Suprapubic skin (tissue), 4 donors: ENCODE results near the gene CHD9. TPM values are rescaled to one million over a fixed set of nuclear protein-coding genes. Genes with fewer than 3 reads are reported as not detected.

ENCODE experiments used
- DNase-seq, 2 donors: peaks; one replicate each; pipeline ENCODE4 v3.0.0-alpha.2; 2019; ENCODE audit warnings: low spot score in 2 of 2
- H3K27ac ChIP-seq: fragments of 200-600 bp; sonication (generic); one replicate; pipeline ENCODE4 v1.5.1; 2019
- H3K27me3 ChIP-seq: fragments of 200-600 bp; sonication (generic); one replicate; pipeline ENCODE4 v1.5.1; 2019
- H3K36me3 ChIP-seq: fragments of 200-600 bp; sonication (generic); one replicate; pipeline ENCODE4 v1.5.1; 2019
- H3K4me1 ChIP-seq: fragments of 200-600 bp; sonication (generic); one replicate; pipeline ENCODE4 v1.5.1; 2019
- H3K4me3 ChIP-seq: fragments of 200-600 bp; sonication (generic); one replicate; pipeline ENCODE4 v1.5.1; 2019; ENCODE audit warnings: mild to moderate bottlenecking
- H3K9me3 ChIP-seq: fragments of 200-600 bp; sonication (generic); one replicate; pipeline ENCODE4 v1.5.1; 2019
- EP300 ChIP-seq: sonication (generic); formaldehyde crosslinking; IDR thresholded peaks from one replicate; pipeline ENCODE4 v1.6.1; 2017; ENCODE audit warnings: antibody characterized with exemption
- POLR2A ChIP-seq, 2 donors: fragments of 450-650 bp; IDR thresholded peaks; one replicate each; pipeline ENCODE4 v1.6.1; 2017; ENCODE audit warnings: antibody characterized with exemption in 2 of 2, mild to moderate bottlenecking in 2 of 2, moderate library complexity in 2 of 2
- POLR2AphosphoS5 ChIP-seq, 3 donors: sonication (generic); formaldehyde crosslinking; IDR thresholded peaks; one replicate each; pipeline ENCODE4 v1.6.1; 2017; ENCODE audit warnings: antibody characterized with exemption in 3 of 3
- WGBS: methylation state at CpG from one replicate; pipeline ENCODE4 v1.1.5; 2018; 5-methylcytosine and 5-hydroxymethylcytosine counted together
- total RNA-seq, 4 donors: library from RNA; depleted of rRNA; stranded (reverse); fragments of >200 nt; gene quantifications; one replicate each; pipeline ENCODE4 v1.1.0, GENCODE V29; 2016
- TF ChIP-seq, protein P1 (sequence below), 2 donors: fragments of 200-600 bp in 1 of 2; fragments of 450-650 bp in 1 of 2; sonication (generic) in 1 of 2; IDR thresholded peaks; one replicate each; pipeline ENCODE4 v1.5.1; 2016 to 2019; ENCODE audit warnings: antibody characterized with exemption in 2 of 2, mild to moderate bottlenecking in 1 of 2, moderate library complexity in 1 of 2

CHD9 gene
- total RNA-seq, 4 donors from 2014 or later, result 56.6 to 129 (median 70.4) TPM

DNA sequence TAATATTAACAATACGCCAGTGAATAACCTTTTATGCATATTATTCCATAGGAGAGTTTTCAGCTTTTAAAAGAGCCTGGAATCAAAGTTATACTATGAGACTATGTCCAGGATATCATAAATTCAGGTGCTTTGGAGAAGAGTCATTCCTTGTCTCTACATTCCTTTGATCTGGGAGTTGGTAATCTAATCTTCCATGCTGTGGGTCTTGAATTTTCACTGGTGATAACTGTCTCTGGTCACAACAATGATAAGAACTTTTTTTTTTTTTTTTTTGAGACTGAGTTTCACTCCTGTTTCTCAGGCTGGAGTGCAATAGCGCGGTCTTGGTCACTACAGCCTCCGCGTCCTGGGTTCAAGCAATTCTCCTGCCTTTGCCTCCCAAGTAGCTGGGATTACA lies 50.8 kb downstream of the CHD9 start:
- H3K27ac ChIP-seq, result no peak overlapping the region
- DNase-seq, result no peak
- H3K27me3 ChIP-seq, result no peaks in the 10 kb centered on the region
- H3K4me1 ChIP-seq, result peaks cover 14% of the 10 kb centered on the region
- no peaks in the 10 kb centered on the region for H3K9me3 ChIP-seq
- no peak for TF ChIP-seq EP300
- TF ChIP-seq POLR2AphosphoS5 (IDR thresholded peaks at IDR 0.05), result no peak
- TF ChIP-seq, protein P1, sequence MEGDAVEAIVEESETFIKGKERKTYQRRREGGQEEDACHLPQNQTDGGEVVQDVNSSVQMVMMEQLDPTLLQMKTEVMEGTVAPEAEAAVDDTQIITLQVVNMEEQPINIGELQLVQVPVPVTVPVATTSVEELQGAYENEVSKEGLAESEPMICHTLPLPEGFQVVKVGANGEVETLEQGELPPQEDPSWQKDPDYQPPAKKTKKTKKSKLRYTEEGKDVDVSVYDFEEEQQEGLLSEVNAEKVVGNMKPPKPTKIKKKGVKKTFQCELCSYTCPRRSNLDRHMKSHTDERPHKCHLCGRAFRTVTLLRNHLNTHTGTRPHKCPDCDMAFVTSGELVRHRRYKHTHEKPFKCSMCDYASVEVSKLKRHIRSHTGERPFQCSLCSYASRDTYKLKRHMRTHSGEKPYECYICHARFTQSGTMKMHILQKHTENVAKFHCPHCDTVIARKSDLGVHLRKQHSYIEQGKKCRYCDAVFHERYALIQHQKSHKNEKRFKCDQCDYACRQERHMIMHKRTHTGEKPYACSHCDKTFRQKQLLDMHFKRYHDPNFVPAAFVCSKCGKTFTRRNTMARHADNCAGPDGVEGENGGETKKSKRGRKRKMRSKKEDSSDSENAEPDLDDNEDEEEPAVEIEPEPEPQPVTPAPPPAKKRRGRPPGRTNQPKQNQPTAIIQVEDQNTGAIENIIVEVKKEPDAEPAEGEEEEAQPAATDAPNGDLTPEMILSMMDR (IDR thresholded peaks at IDR 0.05), result no peak
- no peak for TF ChIP-seq POLR2A (IDR thresholded peaks at IDR 0.05)
- no peaks in the 10 kb centered on the region for H3K36me3 ChIP-seq
- WGBS, result 96% methylated on average over 5 of the region's 5 CpGs
- H3K4me3 ChIP-seq, result no peak overlapping the region

DNA sequence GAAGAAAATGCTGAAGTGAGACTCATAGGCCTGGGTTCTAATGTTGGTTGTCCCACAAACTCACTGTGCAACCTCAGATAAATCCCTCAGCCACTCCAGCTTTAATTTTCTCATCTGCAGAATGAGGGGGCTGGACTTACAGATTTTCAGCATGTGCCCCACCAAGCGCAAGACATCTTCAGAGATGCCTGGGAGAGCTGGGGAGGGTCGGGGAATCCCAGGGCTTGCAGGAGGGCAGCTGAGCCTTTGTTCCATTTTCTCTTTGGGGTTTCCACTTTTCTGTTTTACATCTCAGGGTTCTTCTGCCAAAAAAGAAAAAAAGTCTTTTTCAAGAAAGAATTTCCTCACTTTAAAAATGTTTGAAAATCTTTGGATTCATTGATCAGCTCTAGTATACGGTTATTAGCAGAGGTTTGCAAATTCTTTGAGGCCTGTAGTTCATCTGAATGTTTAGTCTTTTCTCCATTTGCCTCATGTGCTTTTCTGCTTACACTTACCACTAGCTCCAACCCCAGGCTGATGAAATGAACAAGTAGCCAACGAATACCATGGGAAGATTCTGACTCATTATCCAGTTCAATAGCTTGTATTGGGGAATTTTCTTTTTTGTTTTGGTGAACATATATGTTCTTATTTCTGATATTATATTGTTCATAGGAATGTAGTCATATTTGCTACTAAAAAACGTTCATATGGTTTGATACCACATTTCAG lies 56.4 kb downstream of the CHD9 start:
- DNase-seq, result no peak
- WGBS, result 58% methylated on average over 5 of the region's 5 CpGs
- H3K4me3 ChIP-seq, result no peak overlapping the region
- no peak overlapping the region for H3K27ac ChIP-seq
- TF ChIP-seq, protein P1 (IDR thresholded peaks at IDR 0.05), result no peak
- TF ChIP-seq POLR2A (IDR thresholded peaks at IDR 0.05), result no peak
- no peak for TF ChIP-seq EP300
- no peak for TF ChIP-seq POLR2AphosphoS5 (IDR thresholded peaks at IDR 0.05)
- H3K36me3 ChIP-seq, result no peaks in the 10 kb centered on the region
- H3K4me1 ChIP-seq, result peaks cover 21% of the 10 kb centered on the region
- no peaks in the 10 kb centered on the region for H3K27me3 ChIP-seq
- no peaks in the 10 kb centered on the region for H3K9me3 ChIP-seq

DNA sequence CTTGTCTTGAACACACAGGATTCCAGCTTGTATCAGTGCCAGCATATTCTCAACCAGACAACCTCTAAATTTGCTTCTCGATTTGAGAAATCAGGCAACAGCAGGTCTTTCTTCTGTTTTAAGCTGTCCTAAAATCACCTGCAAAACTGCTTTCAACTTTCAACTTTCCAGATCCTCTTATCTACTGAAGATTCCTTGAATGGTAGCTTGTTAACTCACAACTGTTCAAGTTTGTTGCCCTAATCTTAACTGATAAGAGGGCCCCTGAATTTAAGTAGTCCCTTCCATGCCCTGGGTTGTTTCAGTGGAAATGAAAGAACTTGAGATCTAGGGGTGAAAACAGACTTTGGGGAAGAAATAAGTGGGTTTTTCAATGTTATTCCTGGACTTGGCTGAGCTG lies 57.2 kb downstream of the CHD9 start:
- Histone ChIP-seq H3K27ac (no peak overlapping the region), H3K4me3 (no peak overlapping the region), H3K36me3 (no peaks in the 10 kb centered on the region), H3K27me3 (no peaks in the 10 kb centered on the region), H3K9me3 (no peaks in the 10 kb centered on the region), H3K4me1 (peaks cover 21% of the 10 kb centered on the region)
- 19% methylated on average over 1 of the region's 1 CpG for whole genome bisulfite sequencing
- TF ChIP-seq POLR2A (IDR thresholded peaks at IDR 0.05) (no peak), POLR2AphosphoS5 (IDR thresholded peaks at IDR 0.05) (no peak), EP300 (no peak)
- TF ChIP-seq, protein P1 (IDR thresholded peaks at IDR 0.05), result no peak
- no peak for DNase-seq

- WGBS, result 79% methylated on average over 2 of the region's 2 CpGs
- Histone ChIP-seq H3K27me3 (no peaks in the 10 kb centered on the region), H3K36me3 (no peaks in the 10 kb centered on the region), H3K4me3 (no peak overlapping the region), H3K27ac (no peak overlapping the region), H3K4me1 (peaks cover 21% of the 10 kb centered on the region), H3K9me3 (no peaks in the 10 kb centered on the region)
- no peak for TF ChIP-seq EP300
- TF ChIP-seq, protein P1 (IDR thresholded peaks at IDR 0.05), result no peak
- no peak for TF ChIP-seq POLR2A (IDR thresholded peaks at IDR 0.05)
- no peak for TF ChIP-seq POLR2AphosphoS5 (IDR thresholded peaks at IDR 0.05)
- no peak for DNase-seq
These were observed 60.3 kb downstream of the CHD9 start for GRCh38 chr16:53115047-53115446.

DNA sequence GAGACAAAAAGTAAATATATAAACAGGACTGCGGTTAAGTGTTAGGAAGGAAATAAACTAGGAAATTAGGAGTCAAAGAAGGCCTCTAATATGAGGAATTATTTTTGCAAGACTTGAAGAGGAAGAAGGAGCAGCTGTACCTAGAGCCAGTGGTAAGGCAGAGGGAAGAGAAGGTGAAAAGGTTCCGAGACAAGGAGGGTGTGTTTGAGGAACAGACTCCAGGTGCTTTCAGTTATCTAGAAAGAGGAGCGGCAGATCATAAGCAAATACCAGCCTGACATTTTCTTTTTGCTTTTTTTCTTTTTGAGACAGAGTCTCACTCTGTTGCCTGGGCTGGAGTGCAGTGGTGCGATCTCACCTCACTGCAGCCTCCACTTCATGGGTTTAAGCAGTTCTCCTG lies 61.0 kb downstream of the CHD9 start:
- H3K27ac ChIP-seq, result no peak overlapping the region
- no peaks in the 10 kb centered on the region for H3K9me3 ChIP-seq
- H3K27me3 ChIP-seq, result no peaks in the 10 kb centered on the region
- WGBS, result 71% methylated on average over 4 of the region's 4 CpGs
- no peaks in the 10 kb centered on the region for H3K36me3 ChIP-seq
- DNase-seq, result no peak
- TF ChIP-seq, protein P1 (IDR thresholded peaks at IDR 0.05), result no peak
- TF ChIP-seq POLR2AphosphoS5 (IDR thresholded peaks at IDR 0.05) (no peak), POLR2A (IDR thresholded peaks at IDR 0.05) (no peak), EP300 (no peak)
- H3K4me1 ChIP-seq, result peaks cover 21% of the 10 kb centered on the region
- H3K4me3 ChIP-seq, result no peak overlapping the region
